ENCODE results near the gene ACBD4. TPM values are rescaled to one million over a fixed set of nuclear protein-coding genes. Genes with fewer than 3 reads are reported as not detected.

The ACBD4 gene
- total RNA-seq, 6 experiments from 2014 or later, result 5.0 to 8.0 (median 6.5) TPM

GRCh38 chr17:45160447-45161287 is 25.2 kb downstream of the ACBD4 start:
- Mint-ChIP-seq H3K4me1 (ENCODE audit: low read depth) (peaks cover 47% of the 10 kb centered on the region), H3K4me3 (peak overlapping the region; percentile 99), H3K9me3 (no peaks in the 10 kb centered on the region), H3K27me3 (ENCODE audit: insufficient read depth) (no peaks in the 10 kb centered on the region), H3K36me3 (ENCODE audit: low read depth) (peaks cover 26% of the 10 kb centered on the region), H3K27ac (peak overlapping the region; percentile 99)
- TF ChIP-seq CTCF (IDR thresholded peaks at IDR 0.05), result peak; percentile 62; the same call in 1 of the 2 replicates
- peak; percentile 36 for DNase-seq

GRCh38 chr17:45161288-45162024 is 26.0 kb downstream of the ACBD4 start, which contains the start of gene HEXIM2:
Gene HEXIM2 (plus strand): TSS chr17:45161875. CDS start chr17:45162794, 919 bp downstream.
- peak; percentile 100 for DNase-seq
- no peak for TF ChIP-seq CTCF (IDR thresholded peaks at IDR 0.05)
- Mint-ChIP-seq H3K27ac (peak within 1 kb of the TSS; percentile 99), H3K4me3 (peak within 1 kb of the TSS; percentile 99), H3K36me3 (ENCODE audit: low read depth) (peaks cover 23% of the 10 kb centered on the region), H3K9me3 (no peaks in the 10 kb centered on the region), H3K27me3 (ENCODE audit: insufficient read depth) (no peaks in the 10 kb centered on the region), H3K4me1 (ENCODE audit: low read depth) (peaks cover 47% of the 10 kb centered on the region)

GRCh38 chr17:45162025-45162687 is 26.7 kb downstream of the ACBD4 start:
- Mint-ChIP-seq H3K4me3 (peak overlapping the region; percentile 99), H3K4me1 (ENCODE audit: low read depth) (peaks cover 47% of the 10 kb centered on the region), H3K36me3 (ENCODE audit: low read depth) (peaks cover 23% of the 10 kb centered on the region), H3K27me3 (ENCODE audit: insufficient read depth) (no peaks in the 10 kb centered on the region), H3K27ac (peak overlapping the region; percentile 99), H3K9me3 (no peaks in the 10 kb centered on the region)
- TF ChIP-seq CTCF (IDR thresholded peaks at IDR 0.05), result no peak
- no peak for DNase-seq

GRCh38 chr17:45164734-45165269 is 29.3 kb downstream of the ACBD4 start:
- Mint-ChIP-seq H3K36me3 (ENCODE audit: low read depth) (peaks cover 19% of the 10 kb centered on the region), H3K27me3 (ENCODE audit: insufficient read depth) (no peaks in the 10 kb centered on the region), H3K9me3 (no peaks in the 10 kb centered on the region), H3K27ac (peak overlapping the region; percentile 12), H3K4me3 (no peak overlapping the region), H3K4me1 (ENCODE audit: low read depth) (peaks cover 25% of the 10 kb centered on the region)
- no peak for TF ChIP-seq CTCF (IDR thresholded peaks at IDR 0.05)
- DNase-seq, result no peak
